ENCODE results near the gene PSTPIP2.
A peak's percentile ranks its signal among the peaks of the same experiment; 100 is the strongest.
"Not testable (repeated sequence)": the region's sequence is repeated elsewhere in the genome, so short reads cannot be mapped to it uniquely, and the experiment has no call there.

Gene PSTPIP2, protein sequence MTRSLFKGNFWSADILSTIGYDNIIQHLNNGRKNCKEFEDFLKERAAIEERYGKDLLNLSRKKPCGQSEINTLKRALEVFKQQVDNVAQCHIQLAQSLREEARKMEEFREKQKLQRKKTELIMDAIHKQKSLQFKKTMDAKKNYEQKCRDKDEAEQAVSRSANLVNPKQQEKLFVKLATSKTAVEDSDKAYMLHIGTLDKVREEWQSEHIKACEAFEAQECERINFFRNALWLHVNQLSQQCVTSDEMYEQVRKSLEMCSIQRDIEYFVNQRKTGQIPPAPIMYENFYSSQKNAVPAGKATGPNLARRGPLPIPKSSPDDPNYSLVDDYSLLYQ

DNA sequence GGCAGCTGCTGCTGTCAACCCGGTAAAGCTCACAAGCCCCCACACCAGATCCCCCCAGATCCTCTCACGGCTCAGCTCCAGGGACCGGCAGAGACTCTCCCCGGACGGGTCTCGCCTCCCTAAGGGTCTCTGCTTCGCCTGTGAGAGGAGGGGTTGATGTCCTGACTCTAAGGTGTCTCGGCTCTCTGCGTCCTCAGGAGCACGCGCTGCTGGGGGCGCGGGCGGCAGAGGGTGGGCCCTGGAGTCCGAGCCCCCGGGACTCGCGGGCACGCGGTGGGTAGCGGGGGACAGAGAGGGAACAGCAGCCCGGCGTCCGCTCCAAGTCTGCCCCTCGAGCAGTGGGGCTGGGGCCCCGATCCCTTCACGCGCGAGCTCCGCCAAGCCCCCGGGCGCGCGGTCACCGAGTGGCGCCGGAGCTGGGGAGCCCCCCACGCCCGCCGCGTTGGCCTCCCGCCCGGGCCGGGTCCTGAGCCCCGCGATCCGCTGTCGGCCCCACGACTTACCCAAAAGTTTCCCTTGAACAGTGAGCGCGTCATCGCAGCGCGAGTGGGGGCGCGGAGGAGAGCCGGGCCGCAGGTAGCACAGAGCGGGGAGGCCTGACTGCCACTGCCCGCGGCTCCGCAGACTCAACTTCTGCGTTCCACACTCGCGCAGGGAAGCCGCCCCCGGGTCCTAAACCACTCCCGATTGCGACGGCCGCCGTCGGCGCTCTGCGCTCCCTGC lies at the start of gene PSTPIP2:
PSTPIP2 (minus strand) TSS at position 608 of the 723 bp plus-strand sequence; CDS start at position 536, 72 bp downstream.
- DNase-seq, result peak in 29 of 51 donors; percentile 4 to 49 (median 18)

DNA sequence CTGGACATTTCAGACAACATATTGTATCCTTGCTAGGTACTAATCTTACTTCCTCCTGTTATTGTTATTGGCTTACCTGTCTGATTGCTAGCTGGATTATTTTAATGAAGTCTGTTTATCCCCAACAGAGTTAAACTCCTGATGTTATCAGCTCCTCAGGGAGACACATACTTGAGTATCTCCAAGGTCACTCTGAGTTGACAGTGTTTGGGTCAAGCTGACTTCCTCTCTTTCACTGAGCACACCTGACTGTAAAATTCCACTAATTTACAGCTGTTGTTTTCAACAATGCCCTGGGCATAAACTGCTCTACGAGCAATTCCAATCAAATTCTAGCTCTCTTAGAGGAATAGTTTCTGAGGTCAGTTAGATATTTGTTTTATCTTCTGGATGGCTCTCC lies 41.7 kb upstream of the PSTPIP2 start:
- no peak for DNase-seq

DNA sequence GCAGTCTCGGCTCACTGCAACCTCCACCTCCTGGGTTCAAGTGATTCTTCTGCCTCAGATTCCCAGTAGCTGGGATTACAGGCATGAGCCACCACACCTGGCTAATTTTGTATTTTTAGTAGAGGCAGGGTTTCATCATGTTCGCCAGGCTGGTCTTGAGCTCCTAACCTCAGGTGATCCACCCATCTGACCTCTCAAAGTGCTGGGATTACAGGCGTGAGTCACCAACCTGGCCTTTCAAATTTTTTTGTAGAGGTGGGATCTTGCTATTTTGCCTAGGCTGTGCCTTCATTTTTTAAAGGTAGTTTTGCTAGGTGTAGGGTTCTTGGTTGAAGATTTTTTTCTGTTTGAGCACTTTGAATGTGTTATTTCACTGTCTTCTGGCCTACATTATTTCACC lies 38.3 kb upstream of the PSTPIP2 start:
- DNase-seq, result no peak

DNA sequence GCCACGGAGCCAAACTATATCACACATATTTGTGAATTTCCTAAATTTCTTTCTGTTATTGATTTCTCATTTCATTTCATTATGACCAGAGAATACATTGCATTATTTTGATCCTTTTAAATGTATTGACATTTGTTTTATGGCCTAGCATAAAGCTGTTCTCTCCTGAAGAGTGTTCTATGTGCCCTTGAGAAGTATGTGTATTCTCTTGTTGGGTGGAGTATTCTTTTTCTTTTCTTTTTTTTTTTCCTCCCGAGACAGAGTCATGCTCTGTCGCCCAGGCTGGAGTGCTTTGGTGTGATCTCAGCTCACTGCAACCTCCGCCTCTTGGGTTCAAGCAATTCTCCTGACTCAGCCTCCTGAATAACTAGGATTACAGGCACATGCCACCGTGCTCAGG lies 37.3 kb upstream of the PSTPIP2 start:
- no peak for DNase-seq

DNA sequence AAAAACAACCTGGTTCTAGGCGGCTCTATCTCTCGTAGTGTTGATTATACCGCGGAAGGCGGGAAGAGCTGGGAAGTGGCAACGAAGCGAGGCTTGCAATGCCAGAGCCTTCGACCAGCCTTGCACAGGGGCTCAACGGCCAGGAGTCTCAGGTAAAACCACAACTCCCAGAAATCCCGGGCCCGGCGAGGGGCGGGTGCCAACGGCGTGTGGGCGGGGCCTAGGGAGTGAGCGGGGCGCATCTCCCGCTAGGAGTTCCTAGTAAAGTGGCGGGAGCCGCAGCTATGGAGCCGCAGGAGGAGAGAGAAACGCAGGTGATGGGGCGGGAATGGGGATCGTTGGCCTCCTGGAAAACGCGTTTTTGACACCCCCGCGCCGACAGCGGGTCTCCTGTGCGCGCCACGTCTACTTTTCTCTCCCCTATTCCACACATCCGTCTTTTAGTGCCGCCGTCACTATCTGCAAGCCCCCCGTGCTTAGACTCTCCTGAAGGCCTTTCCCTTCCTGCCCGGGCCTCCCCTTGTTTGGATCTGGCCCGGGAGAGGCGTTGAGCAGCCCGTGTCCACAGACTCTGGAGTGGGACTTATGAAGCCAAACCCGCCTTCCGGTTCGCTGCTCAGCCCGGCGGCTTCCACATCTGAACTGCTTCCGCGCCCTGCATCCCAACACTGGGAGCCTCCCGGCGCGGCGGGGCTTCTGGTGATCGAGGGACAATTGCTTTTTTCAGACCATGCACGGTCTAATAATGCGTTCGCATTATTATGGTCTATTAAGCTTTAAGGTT lies 32.3 kb upstream of the PSTPIP2 start, which contains the start of gene HAUS1:
HAUS1 (plus strand) TSS at position 258 of the 784 bp plus-strand sequence; CDS start at position 285, 27 bp downstream.
- peak; percentile 29 to 97 (median 86) for DNase-seq

DNA sequence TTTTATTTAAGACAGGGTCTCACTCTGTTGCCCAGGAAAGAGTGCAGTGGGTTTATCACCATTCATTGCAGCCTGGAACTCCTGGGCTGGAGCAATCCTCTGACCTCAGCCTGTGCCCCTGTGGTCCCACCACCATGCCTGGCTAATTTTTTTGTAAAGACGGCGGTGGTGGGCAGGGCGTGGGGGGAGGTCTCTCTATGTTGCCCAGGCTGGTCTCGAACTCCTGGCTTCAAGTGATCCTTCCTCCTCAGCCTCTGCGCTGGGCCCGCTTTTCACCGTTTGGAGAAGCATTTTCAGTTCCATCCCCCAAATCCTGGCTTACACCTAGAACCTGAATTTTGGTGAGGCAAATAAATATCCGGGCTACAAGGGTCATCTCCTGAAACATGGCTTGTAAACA lies 27.4 kb upstream of the PSTPIP2 start:
- no peak for DNase-seq

DNA sequence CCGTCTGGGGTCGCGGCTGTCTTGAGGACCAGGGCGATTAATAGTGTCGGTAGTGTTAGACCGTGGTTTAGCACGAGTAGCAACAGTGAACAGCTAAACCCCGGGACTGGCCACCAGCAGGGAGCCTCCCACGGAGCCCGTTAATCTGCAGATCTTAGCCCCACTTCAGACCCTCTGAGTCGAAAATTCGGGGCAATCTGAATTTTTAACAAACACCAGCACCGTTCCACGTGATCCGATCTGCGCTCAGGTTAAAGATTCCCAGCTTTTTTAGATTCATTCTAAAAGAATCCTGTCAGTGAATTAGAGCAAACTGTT lies 26.5 kb upstream of the PSTPIP2 start:
- DNase-seq, result no peak

DNA sequence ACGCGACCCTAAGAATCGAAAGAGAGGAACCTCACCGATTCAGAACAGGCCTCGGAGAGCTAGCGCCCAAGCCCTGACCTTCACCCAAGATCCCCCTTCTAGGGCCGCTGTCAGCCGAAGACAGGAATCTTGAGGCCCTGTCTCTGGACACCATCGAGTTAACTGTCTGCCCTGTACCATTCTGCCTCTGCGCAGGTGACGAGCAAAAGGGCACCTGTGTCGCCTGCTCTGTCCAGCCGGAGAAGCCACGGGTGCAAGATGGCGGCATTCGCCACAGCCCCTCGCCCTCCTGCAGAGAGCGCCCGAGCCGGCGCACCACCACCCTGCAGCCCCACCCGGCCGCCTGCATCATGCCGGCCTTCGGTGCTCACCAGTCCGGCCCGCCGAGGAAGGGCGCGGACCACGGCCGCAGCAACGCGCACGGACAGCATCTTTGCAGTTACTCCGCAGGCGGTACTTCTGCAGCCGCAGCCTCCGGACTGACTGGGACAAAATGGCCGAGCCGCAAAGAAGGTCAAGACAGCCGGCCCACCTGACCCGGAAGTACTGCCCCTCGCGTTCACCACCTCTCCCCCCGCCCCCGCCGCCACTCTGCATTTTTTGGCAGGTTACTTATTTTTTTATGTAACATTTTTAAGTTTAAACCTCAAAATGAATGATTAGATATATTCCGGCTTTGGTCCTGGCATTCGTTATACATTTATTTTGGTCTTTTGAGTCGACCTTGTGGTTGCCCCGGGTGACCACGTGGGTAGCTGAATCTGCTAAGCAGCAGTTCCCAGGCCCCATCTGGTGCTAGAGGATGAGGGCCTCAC lies 25.9 kb upstream of the PSTPIP2 start, which contains the start of gene ATP5F1A:
ATP5F1A (minus strand) TSS at position 496 of the 815 bp plus-strand sequence; CDS start at position 431, 65 bp downstream.
- peak; percentile 55 to 97 (median 86) for DNase-seq

DNA sequence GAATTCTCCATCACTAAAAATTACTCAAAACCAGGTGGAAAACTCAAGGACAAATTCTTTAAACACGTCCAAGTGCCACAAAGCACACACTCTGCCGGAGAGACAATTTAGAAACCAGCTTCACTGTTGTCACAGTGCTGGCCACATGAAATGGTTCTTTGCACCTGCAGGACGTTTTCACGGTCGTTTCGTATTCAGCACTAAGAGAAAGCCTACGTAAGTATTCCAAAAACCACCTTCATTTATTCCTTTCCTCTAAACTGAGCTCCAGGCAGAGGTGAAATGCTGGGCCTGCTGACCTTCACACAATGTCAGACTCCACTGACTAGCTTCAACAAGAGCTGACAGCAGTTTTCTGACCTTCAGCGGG lies 25.4 kb upstream of the PSTPIP2 start:
- peak in 1 of 51 donors; percentile 59 for DNase-seq

DNA sequence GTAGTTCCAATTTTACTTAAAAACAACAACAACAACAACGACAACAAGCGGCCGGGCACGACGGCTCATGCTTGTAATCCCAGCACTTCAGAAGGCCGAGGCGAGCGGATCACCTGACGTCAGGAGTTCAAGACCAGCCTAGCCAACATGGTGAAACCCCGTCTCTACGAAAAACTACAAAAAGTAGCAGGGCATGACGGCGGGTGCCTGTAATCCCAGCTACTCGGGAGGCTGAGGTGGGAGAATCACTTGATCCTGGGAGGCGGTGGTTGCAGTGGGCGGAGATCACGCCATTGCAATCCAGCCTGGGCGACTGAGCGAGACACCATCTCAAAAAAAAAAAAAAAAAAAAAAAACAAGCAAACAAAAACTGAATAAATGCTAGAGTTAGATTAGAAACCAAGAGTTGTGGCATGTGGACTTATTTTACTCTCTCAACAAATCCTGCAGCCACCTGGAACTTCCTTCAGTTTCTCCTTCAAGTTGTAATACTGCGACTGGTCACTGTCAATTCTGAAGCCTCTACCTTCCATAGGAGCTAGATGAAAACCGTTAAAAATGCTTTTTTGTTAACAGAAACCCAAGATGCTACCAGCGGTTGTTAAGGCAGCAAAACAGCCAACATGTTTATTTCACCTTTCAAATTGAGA lies 24.7 kb upstream of the PSTPIP2 start:
- no peak for DNase-seq

DNA sequence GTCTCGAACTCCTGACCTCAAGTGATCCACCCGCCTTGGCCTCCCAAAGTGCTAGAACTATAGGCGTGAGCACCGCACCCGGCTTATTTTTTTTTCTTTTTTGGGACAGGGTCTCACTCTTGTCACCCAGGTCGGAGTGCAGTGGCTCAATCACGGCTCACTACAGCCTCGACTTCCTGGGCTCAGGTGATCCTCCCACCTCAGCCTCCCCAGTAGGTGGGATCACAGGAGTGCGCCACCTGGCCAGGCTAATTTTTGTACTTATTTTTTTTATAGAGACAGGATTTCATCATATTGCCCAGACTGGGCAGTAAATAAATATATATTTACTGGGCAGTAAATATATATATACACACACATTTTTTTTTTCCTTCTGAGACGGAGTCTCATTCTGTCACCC lies 23.5 kb upstream of the PSTPIP2 start:
- DNase-seq, result no peak

DNA sequence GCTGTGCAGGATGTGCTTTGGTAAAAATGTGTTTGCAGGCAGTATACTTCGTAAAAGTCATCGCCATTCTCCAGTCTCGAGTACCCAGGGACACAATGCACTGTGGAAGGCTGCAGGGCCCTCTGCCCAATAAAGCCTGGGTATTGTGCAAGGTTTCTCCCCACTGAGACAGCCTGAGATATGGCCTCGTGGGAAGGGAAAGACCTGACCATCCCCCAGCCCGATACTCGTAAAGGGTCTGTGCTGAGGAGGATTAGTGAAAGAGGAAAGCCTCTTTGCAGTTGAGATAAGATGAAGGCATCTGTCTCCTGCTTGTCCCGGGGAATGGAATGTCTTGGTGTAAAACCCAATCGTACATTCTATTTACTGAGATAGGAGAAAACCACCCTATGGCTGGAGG lies 16.4 kb upstream of the PSTPIP2 start:
- DNase-seq, result not testable (repeated sequence)

DNA sequence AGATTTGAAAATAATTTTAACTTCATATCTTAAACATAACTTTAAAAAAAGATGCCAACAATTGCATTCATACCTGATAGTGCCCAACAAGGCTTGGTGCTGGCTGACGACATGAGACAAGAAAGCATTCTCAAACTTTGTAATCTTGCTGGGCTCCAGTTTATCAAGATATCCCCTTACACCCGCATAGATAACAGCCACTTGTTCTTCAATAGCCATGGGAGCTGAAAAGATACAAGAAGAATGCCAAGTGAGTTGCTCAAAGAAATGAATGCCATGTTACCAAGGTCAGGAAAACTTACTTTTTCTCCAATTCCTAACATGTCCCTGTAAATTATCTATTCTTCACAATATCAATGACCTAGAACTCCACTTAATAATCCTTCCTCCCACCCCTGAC lies 12.4 kb upstream of the PSTPIP2 start:
- DNase-seq, result no peak

DNA sequence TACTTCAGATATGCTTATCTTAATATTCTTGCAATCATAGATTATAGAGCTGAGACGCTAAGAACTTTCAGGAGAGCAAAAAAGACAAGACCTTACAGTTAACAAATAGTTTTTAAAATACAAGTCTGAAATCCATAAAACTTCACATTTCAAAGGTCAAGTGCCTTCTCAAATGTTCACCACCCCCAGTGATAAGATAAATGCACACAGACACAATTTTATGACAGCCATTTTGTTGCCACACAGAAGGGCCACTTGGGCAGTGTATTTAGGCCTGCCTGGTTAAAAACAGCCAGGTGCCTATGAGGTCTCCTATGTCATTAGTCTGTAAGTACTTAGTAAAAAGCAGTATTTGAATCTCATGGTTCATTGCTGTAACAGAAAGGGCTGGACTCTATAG lies 8.1 kb upstream of the PSTPIP2 start:
- no peak for DNase-seq

DNA sequence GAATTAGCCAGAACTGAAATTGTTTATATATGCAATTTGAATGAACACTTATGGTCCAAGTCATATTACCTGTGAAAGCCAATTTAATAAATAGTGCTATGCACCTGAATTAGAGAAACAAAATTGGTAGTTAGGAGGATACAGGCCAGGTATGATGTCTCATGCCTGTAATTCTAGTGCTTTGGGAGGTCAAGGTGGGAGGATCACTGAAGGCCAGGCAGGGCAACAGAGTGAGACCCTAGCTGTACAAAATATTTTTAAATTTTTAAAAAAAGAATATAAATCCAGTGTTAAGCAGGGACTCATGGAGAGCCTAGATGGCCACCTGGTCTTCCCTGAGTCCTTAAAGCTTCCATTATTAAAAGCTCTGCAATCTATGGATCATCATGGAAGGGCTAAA lies 7.3 kb upstream of the PSTPIP2 start:
- DNase-seq, result no peak

DNA sequence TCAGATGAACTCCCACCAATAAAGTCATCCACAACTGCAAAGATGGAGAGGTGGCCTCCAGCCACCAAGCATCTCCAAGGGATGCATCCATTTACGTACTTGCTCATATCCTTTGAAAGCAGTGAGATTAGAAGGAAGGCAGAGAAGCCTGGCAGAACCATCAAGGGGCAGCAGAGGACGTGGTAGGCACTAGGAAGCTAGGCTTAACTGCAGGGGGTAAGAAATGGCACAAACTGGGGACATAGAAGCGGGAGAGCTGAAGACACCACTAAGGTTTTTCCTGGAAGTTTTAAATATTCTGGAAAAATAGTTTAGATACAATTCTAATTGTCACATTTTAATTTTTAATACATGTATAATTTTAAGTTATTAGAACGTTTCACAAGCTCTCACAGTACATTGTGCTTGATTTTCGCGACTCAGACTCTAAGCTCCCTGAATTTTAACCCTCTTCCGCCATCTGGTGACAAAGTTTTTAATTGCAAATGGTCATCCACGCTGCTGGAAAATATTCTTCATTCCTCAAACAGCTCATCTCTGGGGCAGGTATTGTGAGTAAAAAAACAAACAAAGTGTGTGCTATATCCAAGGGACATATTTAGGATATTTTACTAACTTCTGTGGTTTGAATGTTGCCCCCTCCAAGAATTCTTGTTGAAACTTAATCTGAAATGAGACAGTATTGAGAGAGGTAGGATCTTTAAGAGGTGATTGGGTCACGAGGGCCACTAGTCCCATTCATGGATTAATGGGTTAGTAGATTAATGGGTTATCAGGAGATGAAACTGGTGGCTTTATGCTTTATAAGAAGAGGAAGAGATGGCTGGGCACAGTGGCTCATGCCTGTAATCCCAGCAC lies 1.6 kb upstream of the PSTPIP2 start:
- peak in 11 of 51 donors; percentile 7 to 67 (median 19) for DNase-seq

DNA sequence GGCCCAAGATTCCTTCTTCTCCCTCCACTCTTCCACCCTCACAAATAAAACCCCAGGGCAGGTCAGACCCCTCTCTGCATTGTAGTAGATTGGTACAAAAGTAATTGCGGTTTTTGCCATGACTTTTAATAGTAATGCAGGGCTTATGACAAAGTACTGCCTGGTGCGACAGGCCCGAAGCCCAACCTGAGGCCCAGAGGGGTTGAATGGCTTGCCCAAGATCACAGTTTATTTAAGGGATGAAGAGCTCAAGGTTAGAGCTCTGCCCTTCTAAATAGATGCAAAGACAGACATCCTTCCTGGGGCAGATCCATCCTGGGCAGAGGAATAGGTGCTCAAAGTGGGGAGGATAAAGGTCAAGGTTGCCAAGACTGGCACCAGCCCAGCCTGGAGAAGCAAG lies 899 bp upstream of the PSTPIP2 start:
- no peak for DNase-seq

DNA sequence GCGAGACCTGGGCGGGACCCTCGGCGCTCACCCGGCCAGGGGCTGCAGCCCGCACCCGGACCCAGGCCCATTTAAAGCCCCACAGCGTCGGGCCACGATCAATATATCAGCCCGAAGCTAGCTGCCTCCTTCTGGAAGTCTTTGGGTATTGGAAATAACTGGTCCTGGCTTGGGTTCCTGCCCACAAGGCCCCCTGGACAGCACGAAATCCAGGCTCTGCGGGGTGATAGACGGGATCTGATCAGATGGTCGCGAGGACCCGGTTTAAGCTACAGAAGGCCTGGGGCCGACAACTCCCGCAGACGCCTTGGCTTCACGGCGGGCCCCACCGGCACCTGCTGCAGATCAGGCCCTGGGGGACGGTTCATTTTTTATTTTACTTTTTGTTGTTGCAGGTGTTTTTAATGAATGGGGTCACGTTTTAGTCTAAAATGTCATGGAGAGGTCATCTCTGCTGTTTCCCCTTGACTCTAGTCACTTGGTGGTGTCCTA lies 362 bp upstream of the PSTPIP2 start:
- DNase-seq, result peak in 1 of 51 donors; percentile 3

All from hypothalamus (tissue), 51 donors.